Epithelial cell of proximal tubule (primary cell): ENCODE measurements around the gene NCAPH2. TPM values are rescaled to one million over a fixed set of nuclear protein-coding genes. Genes with fewer than 3 reads are reported as not detected.

Source experiments
- DNase-seq: peaks from one replicate; pipeline ENCODE4 v3.0.0-alpha.2; 2011; ENCODE audit warnings: low read depth
- H3K4me3 ChIP-seq: 2 replicates; pipeline ENCODE4 v1.5.1; 2011; ENCODE audit warnings: low read depth, mild to moderate bottlenecking, low read length
- CTCF ChIP-seq: conservative IDR thresholded peaks from 2 replicates; pipeline ENCODE4 v1.5.1; 2012; ENCODE audit warnings: low read depth, mild to moderate bottlenecking, low read length
- total RNA-seq: library from RNA; depleted of rRNA; stranded (reverse); fragments of >200 nt; gene quantifications from 2 replicates; pipeline ENCODE4 v1.2.3, GENCODE V29; 2015

Gene NCAPH2
- total RNA-seq, 1 donor from 2014 or later: 69.3 TPM

DNA sequence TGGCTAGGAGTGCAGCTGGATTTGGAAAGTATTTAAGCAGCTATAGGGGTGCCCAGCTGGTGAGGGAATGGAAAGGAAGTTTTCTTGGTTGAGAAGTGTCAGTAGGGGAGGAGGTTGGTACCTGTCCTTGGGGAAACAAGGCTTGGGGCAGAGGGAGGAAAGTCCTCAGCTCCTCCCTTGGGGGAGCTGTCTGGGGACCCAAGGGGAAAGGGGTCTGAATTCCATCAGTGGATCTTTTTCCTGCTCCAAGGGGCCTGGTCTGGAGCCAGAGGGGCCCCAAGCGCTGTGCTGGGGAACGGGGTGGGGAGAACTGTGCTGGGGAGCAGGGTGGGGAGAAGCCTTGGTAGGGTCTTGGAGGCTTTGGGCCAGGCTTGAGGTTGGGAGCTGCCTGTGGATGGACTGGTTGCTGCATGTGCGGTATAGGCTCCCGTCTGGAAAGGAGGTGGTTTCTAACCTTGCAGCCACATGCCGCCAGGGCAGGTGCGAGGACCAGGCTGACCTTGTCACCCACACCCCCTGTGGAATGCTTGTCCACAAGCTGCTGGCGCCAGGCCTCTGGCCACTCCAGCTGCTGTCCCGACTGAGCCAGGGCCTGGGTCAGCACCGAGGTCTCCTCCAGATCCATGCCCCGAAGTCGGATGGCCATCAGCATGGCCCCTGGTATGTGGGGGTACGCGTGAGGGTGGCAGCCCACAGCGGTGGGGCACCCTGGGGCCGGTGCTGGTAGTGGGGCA lies 20.8 kb downstream of the NCAPH2 start:
- no peak for TF ChIP-seq CTCF
- DNase-seq: no peak
- H3K4me3 ChIP-seq: peak overlapping the region; percentile 82

DNA sequence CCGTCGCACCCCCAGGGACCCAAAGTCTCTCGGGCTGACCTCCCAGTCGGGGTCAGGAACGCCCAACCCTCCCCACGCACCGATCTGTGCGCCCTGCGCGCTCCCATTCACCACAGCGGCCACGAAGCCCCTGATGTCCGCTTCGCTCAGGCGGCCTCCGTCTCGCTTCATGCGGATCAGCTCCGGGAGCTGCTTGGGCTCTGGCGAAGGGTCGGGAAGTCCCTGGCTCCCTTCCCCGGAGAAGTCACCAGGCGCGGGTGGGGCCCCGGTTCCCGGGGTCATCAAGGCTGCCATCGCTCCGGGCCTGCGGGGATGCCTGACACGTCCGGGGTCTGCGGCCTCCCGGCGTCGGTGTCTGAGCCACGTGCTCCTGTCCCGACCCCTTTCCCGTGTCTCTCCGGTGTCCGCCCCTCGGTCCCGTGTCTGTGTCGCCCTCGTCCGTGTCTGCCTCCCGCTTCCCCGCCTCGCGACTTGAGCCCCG lies 21.4 kb downstream of the NCAPH2 start:
- peak overlapping the region; percentile 82 for H3K4me3 ChIP-seq
- no peak for TF ChIP-seq CTCF
- no peak for DNase-seq

- H3K4me3 ChIP-seq: peak within 1 kb of the TSS; percentile 82
- DNase-seq: no peak
- TF ChIP-seq CTCF: no peak
Measured at GRCh38 chr22:50529897-50530579, 22.0 kb downstream of the NCAPH2 start, which contains the start of gene TYMP. TSS of gene TYMP (minus strand) at chr22:50530012. CDS start at chr22:50529709, 303 bp downstream.

DNA sequence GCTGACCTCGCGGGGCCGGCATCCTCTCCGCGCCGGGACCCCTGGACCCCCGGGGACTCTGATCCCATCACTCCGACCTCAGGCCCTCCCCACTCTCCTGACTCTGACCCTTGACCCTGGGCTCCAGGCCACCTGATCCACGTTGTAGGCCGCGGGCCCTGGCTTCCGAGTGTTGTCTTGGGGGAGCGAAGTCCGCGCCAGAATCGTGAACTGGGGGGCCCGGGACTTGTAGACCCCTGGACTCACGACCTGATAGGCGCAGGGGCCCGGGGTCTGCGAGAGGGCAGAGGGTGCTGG lies 22.5 kb downstream of the NCAPH2 start:
- H3K4me3 ChIP-seq: peak overlapping the region; percentile 82
- TF ChIP-seq CTCF: no peak
- no peak for DNase-seq

GRCh38 chr22:50530877-50531545 lies 23.0 kb downstream of the NCAPH2 start:
- peak overlapping the region; percentile 82 for H3K4me3 ChIP-seq
- DNase-seq: no peak
- TF ChIP-seq CTCF: no peak

GRCh38 chr22:50531546-50531961 lies 23.5 kb downstream of the NCAPH2 start:
- no peak for TF ChIP-seq CTCF
- no peak for DNase-seq
- H3K4me3 ChIP-seq: peak overlapping the region; percentile 82
